MV-4-11 (cell line): Measurements from ENCODE around the gene PHF10.

Experiments
- DNase-seq: peaks from one replicate; lab custom pipeline; 2025; lab: John Stamatoyannopoulos, UW

The PHF10 gene

DNA sequence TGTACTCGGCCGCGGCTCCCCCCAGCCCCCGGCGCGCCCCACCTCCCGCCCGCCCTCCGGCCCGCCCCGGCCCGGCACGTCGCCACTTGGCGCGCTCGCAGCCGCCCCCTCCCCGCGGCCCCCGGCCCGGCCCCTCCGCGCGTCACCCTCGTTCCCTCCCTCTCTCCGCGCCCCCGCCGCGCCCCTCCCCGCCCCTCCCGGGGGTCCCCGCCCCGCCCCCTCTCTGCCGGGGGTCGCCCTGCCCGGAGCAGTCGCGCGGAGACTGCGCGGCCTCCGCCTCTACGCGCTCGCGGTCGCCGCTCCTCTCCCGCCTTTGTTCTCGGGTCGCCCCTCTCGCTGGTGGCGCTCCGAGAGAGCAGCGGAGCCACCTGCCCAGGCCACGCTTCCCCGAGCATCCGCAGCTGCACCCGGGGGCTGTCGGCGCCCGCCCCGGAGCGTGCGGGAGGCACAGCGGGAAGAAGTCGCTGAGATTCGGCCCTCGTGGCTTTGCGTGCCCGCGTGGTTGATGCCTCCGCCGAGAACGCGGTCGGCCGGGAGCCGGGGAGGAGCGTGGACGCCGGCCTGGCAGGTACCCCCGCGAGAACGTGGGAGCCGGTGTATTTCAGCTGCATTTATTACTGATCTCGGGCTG is at the start of gene PHF10:
PHF10 (minus strand) TSS at position 7 of the 631 bp plus-strand sequence. CDS start 569 bp downstream, outside the sequence.
- DNase-seq = no peak

DNA sequence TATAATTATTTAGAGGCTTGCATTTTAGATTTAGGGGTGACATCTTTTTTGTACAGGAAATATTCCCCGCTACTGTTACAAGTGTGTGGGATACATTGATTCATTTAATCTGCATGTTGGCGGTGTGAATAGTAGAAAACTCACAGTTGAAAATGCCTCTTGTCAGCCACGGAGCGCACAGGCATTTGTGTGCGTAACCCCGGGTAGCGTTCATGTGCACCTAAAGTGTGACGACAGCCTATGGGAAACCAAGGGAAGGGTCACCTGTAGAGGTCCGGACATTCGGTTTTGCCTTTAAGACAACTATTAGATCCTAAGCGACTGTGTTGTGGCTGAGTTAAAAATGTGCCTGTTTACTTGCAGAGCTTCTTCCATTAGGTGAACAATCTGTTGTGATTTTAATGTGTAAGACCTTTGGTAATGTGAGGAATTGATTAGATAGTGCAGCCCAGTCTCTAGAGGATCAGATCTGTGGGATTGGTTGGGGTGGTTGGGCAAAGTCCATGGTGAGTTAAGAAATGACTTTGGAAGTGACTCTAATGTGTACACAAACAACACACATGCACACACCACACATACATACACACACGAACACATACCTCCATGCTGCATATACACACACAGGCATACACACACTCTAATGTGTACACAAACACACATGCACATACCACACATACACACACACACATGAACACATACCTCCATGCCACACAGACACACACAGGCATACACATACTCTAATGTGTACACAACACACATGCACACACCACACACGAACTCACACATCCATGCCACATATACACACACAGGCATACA is 42.8 kb upstream of the PHF10 start:
- DNase-seq = no peak

DNA sequence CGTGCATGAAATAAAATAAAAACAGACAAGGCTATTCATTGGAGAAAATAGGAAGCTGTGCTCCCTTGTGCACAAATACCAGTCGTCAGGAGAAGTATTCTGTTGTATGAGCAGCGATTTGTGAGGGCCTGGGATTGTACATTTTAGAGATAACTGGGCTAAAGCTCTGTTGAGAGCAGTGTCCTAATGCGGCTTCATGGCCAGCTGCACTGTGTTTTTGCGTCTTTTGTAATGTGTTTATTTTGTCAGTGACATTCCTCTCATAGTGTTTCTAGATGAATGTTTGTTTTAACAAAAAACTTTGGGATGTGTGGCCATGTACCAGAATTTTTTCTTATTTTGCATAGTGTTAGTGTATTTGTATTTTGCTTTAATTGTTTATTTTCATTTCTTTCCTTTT is 41.9 kb upstream of the PHF10 start:
- no peak for DNase-seq

DNA sequence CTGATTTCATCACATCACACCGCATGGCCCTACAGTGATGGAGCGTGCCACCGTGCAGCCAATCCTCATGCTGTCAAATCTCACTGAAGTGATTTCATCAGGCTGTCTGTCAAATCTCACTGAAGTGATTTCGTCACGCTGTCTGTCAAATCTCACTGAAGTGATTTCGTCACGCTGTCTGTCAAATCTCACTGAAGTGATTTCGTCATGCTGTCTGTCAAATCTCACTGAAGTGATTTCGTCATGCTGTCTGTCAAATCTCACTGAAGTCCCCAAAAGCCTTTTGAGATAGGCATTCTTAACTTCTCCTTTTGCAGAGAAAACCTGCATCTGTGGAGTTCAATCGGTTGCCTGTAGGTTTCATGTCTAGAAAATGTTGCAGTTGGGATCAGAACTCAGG is 41.5 kb upstream of the PHF10 start:
- peak; percentile 26 for DNase-seq

DNA sequence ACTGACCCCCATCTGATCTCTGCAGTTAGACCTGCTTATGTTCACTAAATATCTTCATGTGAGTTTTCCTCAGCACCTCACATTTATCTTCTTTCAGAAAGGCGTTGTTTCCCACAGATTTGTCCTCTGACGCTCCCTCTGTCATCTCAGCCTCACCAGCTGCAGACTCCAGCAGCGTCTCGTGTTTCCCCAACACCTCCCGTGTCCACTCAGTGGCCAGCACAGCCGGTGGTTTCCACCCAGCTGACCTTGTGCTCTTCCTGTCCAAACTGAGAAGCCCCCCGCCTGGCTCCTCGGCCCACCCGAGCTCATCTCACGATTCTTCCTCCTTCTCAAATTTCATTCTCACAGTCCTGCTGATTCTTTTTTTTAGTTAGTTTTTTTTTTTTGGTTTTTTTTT is 39.6 kb upstream of the PHF10 start:
- no peak for DNase-seq

DNA sequence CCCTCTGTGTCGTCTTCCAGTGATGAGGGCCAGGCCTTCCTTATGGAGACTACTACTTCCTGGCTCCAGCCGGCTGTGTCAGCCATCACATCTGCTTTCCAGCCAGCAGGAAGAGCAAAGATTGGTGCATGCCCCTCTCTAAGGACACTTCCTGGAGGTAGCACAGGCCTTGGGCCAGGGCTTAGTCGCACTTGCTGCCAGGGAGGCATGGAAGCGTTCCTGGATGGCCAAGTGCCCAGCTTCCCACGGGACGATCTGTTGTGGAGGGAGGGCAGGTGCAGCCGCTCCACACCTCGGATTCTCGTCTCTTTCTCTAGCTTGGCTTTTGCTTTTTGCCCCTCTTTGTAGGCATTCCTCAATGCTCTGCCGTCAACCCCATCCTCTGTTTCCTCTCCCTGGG is 39.0 kb upstream of the PHF10 start:
- DNase-seq = no peak

DNA sequence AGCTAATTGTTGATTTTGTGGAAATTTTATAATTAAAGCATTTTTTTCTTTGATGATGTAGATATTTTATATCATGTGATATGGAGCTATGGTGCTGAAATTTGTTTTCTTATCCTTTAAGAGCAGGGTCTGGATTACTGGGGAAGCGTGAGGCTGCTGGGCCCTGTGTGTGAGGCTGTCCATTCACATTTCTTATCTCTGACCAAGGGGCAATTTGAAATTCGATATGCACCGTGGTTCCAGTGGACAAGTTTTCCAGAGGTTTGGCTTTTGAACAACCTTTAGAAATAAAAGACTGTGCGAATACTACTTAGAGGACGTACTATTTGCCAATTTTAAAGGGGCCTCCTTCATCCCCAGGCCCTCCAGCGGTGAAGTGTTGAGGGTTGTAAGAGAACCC is 30.9 kb upstream of the PHF10 start:
- DNase-seq = no peak

DNA sequence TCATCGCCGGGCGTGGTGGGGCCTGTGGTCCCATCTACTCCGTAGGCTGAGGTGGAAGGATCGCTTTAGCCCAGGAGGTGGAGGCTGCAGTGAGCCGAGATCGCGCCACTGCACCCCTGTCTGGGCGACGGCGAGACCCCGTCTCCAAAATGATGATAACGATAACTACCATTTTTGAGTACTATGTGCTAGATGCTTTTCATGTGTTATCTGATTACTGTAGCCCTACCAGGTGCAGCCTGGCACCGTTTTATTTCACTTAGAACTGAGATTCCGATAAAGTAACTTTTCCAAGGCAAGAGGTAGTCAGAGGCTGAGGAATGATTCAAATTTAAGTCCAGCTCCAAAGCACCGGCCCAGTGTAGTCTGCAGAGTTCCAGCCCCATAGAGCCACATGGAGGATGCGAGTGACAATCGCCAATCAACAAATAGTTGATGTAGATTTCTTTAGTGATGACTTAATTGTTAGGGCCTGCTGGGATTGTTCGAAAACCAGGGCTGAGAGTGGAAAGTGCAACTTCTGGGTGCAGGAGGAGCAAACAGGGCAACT is 27.8 kb upstream of the PHF10 start:
- DNase-seq = no peak

DNA sequence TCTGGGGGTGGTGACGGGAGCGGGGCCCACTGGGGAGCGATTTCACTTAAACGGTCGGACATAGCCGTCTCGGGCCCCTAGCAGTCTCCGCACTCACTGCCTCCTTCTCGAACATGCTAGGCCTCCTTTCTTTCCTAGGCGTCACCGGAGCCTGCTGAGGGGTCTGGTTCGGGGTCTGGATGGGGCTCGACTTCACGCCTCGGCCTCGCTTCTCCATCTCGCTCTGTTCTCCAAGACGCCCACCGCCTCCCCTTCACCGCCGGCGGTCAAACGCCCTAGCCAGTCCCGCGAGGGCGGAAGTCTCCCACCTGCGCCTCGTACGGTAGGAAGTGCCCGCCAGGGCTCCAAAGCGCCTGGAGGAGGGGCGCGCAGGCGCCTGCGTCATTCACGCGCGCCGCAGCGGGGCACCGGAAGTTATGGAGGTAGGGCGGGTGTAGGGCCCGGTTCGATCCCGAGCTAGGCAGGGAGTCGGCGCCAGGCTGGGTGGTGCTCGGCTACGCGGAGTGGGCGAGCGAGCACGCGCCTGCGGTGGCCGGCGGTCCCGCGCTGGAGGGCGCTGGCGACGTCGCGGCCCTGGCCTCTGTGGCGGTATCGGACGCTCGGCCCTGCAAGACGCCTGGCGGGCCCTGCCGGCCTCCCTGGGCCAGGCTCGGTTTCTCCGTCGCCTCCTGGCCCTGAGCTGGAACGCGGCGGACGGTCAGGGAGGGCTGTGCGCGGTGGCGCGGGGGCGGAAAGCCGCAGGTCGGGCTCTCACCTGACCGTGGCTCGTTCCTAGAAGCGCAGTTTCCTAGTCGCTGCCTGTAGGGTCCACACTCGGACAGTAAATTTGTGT is 27.2 kb upstream of the PHF10 start, which contains the start of the genes DYNLT2 and ERMARD:
DYNLT2 (minus strand) TSS at position 331 of the 832 bp plus-strand sequence; CDS start at position 217, 114 bp downstream.
ERMARD (plus strand) TSS at position 381 of the 832 bp plus-strand sequence; CDS start at position 417, 36 bp downstream.
- DNase-seq = peak; percentile 83

DNA sequence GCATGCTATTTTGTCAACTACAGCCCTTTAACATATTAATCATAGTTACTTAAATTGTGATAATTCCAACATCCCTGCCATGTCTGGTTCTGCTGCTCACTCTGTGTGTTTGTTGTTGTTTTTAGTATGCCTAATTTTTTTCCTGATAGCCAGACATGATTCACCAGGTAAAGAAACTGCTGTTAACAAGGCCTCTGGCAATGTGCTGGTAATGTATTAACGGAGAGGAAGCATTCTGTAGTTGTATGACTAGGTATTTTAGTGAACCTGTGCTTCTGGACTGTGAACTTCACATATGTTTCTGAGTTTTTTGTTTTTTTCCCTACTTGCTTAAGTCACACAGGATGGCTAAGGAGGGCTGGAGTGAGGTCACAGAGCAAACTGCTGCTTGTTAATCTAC is 22.3 kb upstream of the PHF10 start:
- no peak for DNase-seq

DNA sequence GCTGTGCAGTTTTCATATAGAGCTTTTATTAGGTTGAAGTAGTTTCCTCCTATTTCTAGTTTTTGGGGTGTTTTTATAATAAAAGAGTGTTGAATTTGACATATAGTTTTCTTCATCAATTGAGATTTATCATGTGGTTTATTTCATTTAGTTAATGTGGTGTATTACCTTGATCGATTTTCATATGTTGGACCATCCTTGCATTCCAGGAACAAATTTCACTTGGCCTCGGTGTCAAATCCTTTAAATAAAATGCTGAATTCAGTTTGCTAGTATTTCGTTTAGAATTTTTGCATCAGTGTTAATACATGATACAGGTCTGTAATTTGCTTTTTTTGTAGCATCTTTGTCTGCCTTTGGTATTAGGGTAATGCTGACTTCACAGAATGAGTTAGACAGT is 21.1 kb upstream of the PHF10 start:
- DNase-seq = no peak

DNA sequence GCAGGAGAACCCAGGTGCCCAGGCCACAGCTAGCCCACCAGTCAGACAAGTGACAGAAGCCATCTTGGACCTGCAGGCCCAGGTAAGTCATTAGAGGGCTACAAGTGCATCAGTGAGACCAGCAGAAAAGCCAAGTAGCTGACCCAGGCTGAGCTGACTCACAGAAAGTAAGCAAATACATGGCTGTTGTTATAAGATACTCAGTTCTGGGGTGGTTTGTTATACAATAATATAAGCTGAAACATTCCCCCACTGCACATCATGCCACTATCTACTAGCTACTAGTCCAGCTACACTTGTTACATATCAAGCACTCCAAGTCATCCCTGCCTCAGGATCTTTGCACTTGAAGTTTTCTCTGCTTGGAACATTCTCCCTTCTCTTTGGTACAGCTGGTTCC is 17.0 kb upstream of the PHF10 start:
- DNase-seq = no peak

DNA sequence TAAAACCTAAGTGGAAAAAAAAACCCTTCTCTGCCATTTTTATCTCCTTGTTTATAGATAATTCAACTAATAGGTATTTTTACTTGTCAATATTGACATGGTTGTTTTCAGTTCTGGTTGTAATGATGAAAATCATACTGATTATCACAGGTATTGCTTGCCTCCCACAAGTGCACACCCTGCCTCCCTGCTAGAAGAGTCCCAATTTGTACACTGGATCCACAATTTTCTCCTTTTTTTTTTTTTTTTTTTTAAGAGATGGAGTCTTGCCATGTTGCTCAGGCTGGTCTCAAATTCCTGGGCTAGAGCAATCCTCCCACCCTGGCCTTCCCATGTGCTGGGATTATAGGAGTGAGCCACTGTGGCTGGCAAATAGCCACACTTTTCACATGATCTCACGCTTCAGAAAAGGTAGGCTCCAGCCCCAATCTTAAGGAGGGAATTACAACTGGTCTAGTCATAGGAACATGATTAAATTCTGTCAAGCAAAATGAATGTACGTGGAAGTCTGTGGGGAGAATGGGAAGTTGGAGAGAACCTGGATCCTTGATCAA is 14.8 kb upstream of the PHF10 start:
- DNase-seq = no peak

DNA sequence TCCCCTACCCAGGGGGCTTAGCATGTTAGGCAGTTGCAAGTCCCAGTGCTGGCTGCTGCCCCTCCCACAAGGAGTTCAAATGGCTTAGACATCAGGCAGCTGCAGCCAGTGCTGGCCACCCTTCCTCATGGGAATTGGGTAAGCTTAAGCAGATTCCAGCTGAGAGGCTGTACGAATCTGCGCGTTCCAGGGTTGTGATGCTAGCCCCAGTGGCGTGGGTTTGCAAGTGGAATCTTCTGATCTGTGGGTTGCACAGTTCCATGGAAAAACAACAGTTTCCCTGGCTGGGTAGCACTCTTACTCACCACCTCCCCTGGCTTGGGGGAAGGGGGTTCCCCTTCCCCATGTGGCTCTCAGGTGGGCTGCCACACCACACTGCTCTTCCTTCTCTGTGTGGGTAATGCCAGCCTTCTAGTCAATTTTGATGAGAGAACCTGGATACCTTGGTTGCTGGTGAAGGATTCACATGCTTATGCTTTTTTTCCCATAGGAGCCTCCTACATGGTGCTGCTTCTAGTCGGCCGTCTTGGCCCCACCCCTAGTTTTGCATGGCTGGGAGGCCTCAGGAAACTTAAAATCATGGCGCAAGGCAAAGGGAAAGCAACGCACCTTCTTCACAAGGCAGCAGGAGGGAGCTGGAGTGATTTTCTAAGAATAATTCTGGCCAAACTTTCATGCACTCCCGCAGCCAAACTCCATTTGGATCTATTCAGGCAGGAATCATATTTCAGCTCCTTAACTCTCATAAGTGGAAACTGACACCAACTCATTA is 14.1 kb upstream of the PHF10 start:
- DNase-seq = no peak

DNA sequence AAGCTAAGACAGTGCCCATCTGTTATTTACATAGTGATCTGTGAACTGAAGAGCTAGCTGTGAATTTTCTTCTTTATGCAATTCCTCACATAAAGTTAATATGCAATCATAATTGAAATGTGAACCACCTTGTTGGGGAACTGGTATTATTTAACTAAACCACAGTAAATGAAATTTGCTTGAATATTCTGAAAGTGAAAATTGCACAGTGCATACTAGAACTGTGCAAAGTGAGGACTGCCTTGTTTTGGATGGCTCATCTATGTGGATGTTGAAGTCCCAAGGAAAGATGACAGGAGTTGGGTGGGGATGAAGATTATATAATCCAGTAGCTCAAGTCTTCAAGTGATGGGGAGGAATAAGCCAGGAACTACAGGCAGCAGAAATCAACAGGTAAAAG is 5.7 kb upstream of the PHF10 start:
- DNase-seq = no peak

DNA sequence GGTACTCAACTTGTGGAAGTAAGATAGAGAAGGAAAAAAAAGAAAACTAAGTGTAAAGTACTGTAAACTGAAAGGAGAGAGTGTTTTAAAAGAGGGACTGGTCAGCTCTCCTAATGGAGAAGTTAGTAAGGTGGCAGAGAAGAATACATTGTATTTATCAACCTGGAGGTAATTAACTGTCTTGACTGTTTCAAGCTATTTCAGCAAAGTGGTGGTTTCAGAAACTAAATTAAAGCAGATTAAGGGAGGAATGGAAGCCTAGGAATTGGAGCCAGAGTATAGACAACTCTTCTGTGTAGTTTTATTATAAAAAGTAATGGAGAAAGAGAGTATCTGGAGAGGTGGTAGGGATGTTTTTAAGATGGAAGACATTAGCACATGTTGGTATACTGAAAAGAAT is 2.7 kb upstream of the PHF10 start:
- no peak for DNase-seq

DNA sequence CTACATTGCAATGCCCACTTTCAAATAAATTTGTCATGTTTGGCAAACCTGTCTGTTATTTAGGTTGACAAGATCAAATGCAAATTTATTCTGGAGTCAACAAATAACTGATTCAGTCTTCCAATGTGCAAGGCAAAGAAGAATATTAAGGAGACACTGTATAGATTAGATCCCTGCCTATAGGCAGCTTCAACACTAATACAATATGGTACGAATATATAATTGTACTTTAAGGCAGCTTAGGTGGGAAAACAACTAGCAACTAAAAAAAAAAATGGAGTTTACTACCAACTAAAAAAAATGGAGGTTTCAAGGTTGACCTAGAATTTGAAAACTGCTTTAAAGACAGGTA is 1.7 kb upstream of the PHF10 start:
- DNase-seq = no peak

DNA sequence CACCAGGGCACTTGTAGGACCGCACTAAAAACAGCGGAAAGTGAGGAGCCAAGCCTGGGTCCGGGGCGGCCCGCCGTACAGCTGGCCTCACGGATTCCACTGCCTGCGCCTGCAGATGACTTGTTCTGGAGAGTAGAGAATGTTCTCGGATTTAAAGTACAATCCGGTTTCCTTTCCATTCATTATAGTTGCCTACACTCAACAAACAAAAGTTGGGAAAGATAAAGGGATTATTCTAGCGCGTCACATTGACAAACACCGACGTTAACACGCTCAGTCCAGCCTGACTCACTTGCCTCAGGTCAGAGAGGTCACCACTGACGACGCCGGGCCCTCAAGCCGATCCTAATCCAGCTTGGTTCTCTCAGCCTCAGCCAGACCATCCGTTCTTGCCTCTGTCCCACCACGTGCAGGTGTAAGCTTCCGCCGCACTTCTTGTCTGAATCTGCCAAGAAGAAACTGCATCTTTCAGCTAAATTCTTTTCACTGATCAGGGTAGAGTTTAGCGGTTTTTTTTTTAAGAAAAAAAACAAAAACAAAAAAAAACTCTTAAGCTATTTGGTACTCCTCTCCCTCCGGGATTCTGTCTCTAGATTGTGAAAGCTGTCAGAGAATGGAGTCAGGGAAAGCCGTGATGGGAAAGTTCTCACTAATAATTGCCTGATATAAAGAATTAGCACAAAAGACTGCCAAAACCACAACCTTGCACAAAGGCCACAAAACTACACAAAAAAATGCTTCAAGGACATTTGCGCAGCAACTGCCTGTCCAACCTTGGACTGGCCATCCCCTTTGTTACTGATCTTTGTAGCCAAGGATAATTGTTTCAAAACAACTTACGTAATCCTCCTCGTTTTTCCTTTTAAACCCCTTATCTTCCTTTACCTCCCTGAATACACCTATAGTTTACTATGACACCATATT is 1.1 kb upstream of the PHF10 start:
- DNase-seq = peak; percentile 69

DNA sequence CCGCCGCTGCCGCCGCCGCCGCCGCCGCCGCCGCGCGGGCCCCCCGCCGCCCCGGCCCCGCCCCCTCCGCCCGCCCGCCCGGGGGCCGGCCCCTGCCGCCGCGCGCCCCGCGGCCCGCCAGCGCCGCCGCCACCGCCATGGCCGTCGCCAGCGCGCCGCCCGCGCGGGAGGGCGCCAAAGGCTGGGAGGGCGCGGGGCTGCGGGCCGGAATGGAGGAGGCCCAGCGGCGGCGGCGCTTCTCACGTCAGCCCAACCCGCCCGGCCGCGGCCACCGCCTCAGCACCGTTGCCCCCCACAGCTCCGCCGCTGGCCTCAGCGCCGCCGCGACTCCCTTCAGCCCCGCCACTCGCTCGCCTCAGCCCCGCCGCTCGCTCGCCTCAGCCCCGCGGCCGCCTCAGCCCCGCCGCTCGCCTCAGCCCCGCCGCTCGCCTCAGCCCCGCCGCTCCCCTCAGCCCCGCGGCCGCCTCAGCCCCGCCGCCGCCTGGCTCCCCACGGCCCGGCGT is 258 bp downstream of the PHF10 start:
- no peak for DNase-seq
